Neural cell (in vitro differentiated cells): ENCODE data around the gene FAM83C. TPM values are rescaled to one million over a fixed set of nuclear protein-coding genes. Genes with fewer than 3 reads are reported as not detected.

Source experiments
- H2AFZ ChIP-seq: fragments of 200-600, 300-800 bp; sonication (generic), shearing (Covaris generic); 2 replicates; pipeline ENCODE4 v1.6.0; 2014; ENCODE audit warnings: low read depth, mild to moderate bottlenecking, antibody characterized with exemption, low read length, moderate library complexity
- H3F3A ChIP-seq: fragments of 200-600 bp; shearing (Covaris generic); 2 replicates; pipeline ENCODE4 v1.6.1; 2016; ENCODE audit warnings: mild to moderate bottlenecking, moderate library complexity, mixed read lengths, antibody characterized with exemption, low read length; ENCODE audit not compliant: insufficient read depth, poor library complexity, severe bottlenecking
- H3K27ac ChIP-seq: fragments of 200-600, 300-800 bp; sonication (generic), shearing (Covaris generic); 2 replicates; pipeline ENCODE4 v1.5.1; 2014; ENCODE audit warnings: mild to moderate bottlenecking, low read length, moderate library complexity
- H3K27me3 ChIP-seq: fragments of 300-800, 200-600 bp; sonication (generic), shearing (Covaris generic); 2 replicates; pipeline ENCODE4 v1.6.0; 2014; ENCODE audit warnings: mild to moderate bottlenecking, low read depth, low read length, moderate library complexity; ENCODE audit not compliant: insufficient read depth
- H3K36me3 ChIP-seq: fragments of 300-800, 200-600 bp; sonication (generic), shearing (Covaris generic); 2 replicates; pipeline ENCODE4 v1.5.1; 2014; ENCODE audit warnings: mild to moderate bottlenecking, antibody characterized with exemption, low read length, moderate library complexity; ENCODE audit not compliant: insufficient read depth
- H3K4me2 ChIP-seq: fragments of 300-800, 200-600 bp; sonication (generic), shearing (Covaris generic); 2 replicates; pipeline ENCODE4 v1.6.0; 2014; ENCODE audit warnings: mild to moderate bottlenecking, low read length
- H3K4me3 ChIP-seq: fragments of 300-800, 200-600 bp; sonication (generic), shearing (Covaris generic); 2 replicates; pipeline ENCODE4 v1.5.1; 2014; ENCODE audit warnings: mild to moderate bottlenecking, low read length, moderate library complexity
- H3K79me2 ChIP-seq: fragments of 200-600 bp; shearing (Covaris generic); replicated peaks from 2 replicates; pipeline ENCODE4 v1.6.0; 2014; ENCODE audit warnings: mild to moderate bottlenecking, low read length, moderate library complexity; ENCODE audit not compliant: insufficient read depth
- H3K9ac ChIP-seq: fragments of 300-800, 200-600 bp; sonication (generic), shearing (Covaris generic); 2 replicates; pipeline ENCODE4 v1.6.1; 2016; ENCODE audit warnings: mild to moderate bottlenecking, low read length, mixed read lengths
- H3K9me2 ChIP-seq: fragments of 200-600 bp; shearing (Covaris generic); 2 replicates; pipeline ENCODE4 v1.6.1; 2016; ENCODE audit warnings: mild to moderate bottlenecking, low read length, mixed read lengths; ENCODE audit not compliant: insufficient read depth
- H3K9me3 ChIP-seq: fragments of 200-600, 300-800 bp; sonication (generic), shearing (Covaris generic); 2 replicates; pipeline ENCODE4 v1.6.1; 2016; ENCODE audit warnings: mild to moderate bottlenecking, mixed run types, low read length, moderate library complexity, mixed read lengths
- H4K20me1 ChIP-seq: fragments of 200-600 bp; shearing (Covaris generic); 2 replicates; pipeline ENCODE4 v1.6.1; 2016; ENCODE audit warnings: mild to moderate bottlenecking, mixed run types; ENCODE audit not compliant: insufficient read depth
- CTCF ChIP-seq: fragments of 450-650 bp; IDR thresholded peaks from 2 replicates; pipeline ENCODE4 v1.5.1; 2014; ENCODE audit warnings: antibody characterized with exemption, mild to moderate bottlenecking, moderate library complexity; ENCODE audit not compliant: poor library complexity, severe bottlenecking
- EP300 ChIP-seq: fragments of 450-650 bp; conservative IDR thresholded peaks from 2 replicates; pipeline ENCODE4 v1.6.1; 2014; ENCODE audit warnings: antibody characterized with exemption, mild to moderate bottlenecking, moderate library complexity; ENCODE audit not compliant: poor library complexity, severe bottlenecking
- EZH2 ChIP-seq: fragments of 200-600, 300-800 bp; shearing (Covaris generic), sonication (generic); IDR thresholded peaks from 2 replicates; pipeline ENCODE4 v1.6.1; 2014; ENCODE audit warnings: antibody characterized with exemption, low read length, borderline replicate concordance, mild to moderate bottlenecking; ENCODE audit not compliant: insufficient read depth, poor library complexity, severe bottlenecking
- MXI1 ChIP-seq: fragments of 450-650 bp; conservative IDR thresholded peaks from 2 replicates; pipeline ENCODE4 v1.6.1; 2014; ENCODE audit warnings: antibody characterized with exemption, mild to moderate bottlenecking; ENCODE audit not compliant: poor library complexity, severe bottlenecking
- POLR2AphosphoS5 ChIP-seq: IDR thresholded peaks from 2 replicates; pipeline ENCODE4 v1.6.1; 2012
- RAD21 ChIP-seq: fragments of 450-650 bp; conservative IDR thresholded peaks from 2 replicates; pipeline ENCODE4 v1.6.1; 2014; ENCODE audit warnings: antibody characterized with exemption, mild to moderate bottlenecking, moderate library complexity
- SMC3 ChIP-seq: fragments of 450-650 bp; conservative IDR thresholded peaks from 2 replicates; pipeline ENCODE4 v1.6.1; 2014; ENCODE audit warnings: antibody characterized with exemption, mild to moderate bottlenecking, moderate library complexity; ENCODE audit not compliant: poor library complexity
- TAF1 ChIP-seq: IDR thresholded peaks from 2 replicates; pipeline ENCODE4 v1.6.1; 2012; ENCODE audit warnings: low read depth
- polyA plus RNA-seq: library from polyadenylated mRNA; depleted of rRNA; stranded (reverse); fragments of >200 nt; gene quantifications from 2 replicates; pipeline ENCODE4 v1.2.3, GENCODE V29; 2014
- TF ChIP-seq, protein P1 (sequence below): IDR thresholded peaks from 2 replicates; pipeline ENCODE4 v1.6.1; 2012; ENCODE audit warnings: borderline replicate concordance

FAM83C gene
- polyA plus RNA-seq, 1 donor from 2014 or later = not detected

DNA sequence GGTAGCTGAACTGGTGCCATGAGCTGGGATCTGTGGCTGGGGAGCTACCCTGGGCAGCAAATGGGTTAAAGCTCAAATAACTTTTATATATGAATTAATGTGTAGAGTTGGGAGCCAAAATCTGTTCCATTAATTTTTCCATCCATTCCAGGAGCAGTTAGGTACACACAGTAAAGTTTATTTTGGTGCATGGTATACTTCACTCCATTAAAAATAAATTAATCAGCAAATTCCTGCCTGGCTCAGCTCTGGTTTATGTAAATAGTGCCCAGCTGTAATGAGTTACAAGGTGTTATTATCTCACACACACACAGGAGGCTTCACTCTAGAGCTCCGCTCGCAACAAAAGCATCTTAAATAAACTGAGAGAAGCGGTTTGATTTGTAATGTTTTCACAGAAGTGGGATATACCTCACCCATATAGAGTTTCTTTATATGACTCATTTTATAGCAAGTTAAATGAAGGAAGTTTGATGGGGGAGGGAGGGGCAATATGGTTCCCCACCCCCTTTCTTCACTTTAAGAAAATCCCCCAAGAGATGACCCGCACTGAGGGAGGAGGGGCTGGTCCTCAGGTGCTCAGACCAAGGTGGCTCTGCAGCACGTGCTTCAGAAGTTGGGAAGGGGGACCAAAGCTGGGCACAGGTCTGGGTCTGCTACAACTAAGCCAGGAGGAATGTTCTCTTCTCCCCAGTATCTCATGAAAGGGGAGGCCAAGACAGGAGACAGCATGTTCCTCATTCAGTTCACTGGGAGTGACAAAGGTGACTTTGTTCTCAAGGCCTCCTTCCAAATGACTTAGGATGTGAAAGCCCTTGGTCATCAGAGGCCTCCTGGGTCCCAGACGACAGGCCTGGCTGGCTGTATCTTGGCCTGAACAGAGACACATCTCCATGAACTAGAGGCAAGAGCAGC, 10.5 kb upstream of the FAM83C start:
- TF ChIP-seq EZH2 (no peak), MXI1 (no peak), TAF1 (no peak), SMC3 (no peak), CTCF (no peak), POLR2AphosphoS5 (no peak), EP300 (no peak), RAD21 (no peak)
- TF ChIP-seq, protein P1, sequence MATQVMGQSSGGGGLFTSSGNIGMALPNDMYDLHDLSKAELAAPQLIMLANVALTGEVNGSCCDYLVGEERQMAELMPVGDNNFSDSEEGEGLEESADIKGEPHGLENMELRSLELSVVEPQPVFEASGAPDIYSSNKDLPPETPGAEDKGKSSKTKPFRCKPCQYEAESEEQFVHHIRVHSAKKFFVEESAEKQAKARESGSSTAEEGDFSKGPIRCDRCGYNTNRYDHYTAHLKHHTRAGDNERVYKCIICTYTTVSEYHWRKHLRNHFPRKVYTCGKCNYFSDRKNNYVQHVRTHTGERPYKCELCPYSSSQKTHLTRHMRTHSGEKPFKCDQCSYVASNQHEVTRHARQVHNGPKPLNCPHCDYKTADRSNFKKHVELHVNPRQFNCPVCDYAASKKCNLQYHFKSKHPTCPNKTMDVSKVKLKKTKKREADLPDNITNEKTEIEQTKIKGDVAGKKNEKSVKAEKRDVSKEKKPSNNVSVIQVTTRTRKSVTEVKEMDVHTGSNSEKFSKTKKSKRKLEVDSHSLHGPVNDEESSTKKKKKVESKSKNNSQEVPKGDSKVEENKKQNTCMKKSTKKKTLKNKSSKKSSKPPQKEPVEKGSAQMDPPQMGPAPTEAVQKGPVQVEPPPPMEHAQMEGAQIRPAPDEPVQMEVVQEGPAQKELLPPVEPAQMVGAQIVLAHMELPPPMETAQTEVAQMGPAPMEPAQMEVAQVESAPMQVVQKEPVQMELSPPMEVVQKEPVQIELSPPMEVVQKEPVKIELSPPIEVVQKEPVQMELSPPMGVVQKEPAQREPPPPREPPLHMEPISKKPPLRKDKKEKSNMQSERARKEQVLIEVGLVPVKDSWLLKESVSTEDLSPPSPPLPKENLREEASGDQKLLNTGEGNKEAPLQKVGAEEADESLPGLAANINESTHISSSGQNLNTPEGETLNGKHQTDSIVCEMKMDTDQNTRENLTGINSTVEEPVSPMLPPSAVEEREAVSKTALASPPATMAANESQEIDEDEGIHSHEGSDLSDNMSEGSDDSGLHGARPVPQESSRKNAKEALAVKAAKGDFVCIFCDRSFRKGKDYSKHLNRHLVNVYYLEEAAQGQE = no peak
- Histone ChIP-seq H3K4me3 (no peak overlapping the region), H3K27me3 (no peaks in the 10 kb centered on the region), H3K27ac (no peak overlapping the region), H3K9ac (no peak overlapping the region), H3K9me3 (no peaks in the 10 kb centered on the region), H3K9me2 (no peaks in the 10 kb centered on the region), H4K20me1 (no peaks in the 10 kb centered on the region), H2AFZ (no peak overlapping the region), H3K36me3 (no peaks in the 10 kb centered on the region), H3K79me2 (no peaks in the 10 kb centered on the region), H3K4me2 (no peak overlapping the region), H3F3A (no peaks in the 10 kb centered on the region)

DNA sequence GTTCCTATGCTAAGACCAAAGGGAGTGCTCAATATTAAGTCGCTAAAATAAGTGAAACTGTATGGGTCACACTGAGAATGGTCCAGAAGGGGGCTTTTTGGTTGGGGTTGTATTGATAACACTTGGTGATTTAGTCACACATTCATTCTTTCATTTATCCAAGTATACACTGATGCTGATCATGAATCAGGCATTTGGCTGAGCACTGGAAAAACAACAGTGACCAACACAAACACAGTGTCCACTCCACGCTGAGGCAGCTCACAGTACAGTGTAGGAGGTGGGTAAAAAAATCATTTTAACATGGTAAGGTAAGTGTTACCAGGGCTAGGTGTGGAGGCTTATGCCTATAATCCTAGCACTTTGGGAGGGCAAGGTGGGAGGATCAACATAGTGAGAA, 9.2 kb upstream of the FAM83C start:
- Histone ChIP-seq H3K4me3 (no peak overlapping the region), H3K9me2 (no peaks in the 10 kb centered on the region), H3K9me3 (no peaks in the 10 kb centered on the region), H3K36me3 (no peaks in the 10 kb centered on the region), H3K9ac (no peak overlapping the region), H2AFZ (no peak overlapping the region), H4K20me1 (no peaks in the 10 kb centered on the region), H3K79me2 (no peaks in the 10 kb centered on the region), H3K27ac (no peak overlapping the region), H3K27me3 (no peaks in the 10 kb centered on the region), H3K4me2 (no peak overlapping the region), H3F3A (no peaks in the 10 kb centered on the region)
- TF ChIP-seq EZH2 (no peak), RAD21 (no peak), MXI1 (no peak), CTCF (no peak), EP300 (no peak)
- TF ChIP-seq, protein P1 = no peak
